AG04449 (cell line): ENCODE data around the gene CYP26A1.

Source experiments
- CTCF ChIA-PET: fragments of 350-600 bp; formaldehyde crosslinking; extraction: SDS; loops from one replicate; lab custom pipeline; 2021; ENCODE audit warnings: antibody characterized with exemption; lab: Yijun Ruan, JAX
- POLR2A ChIA-PET: fragments of 400-600, 350-600 bp; formaldehyde crosslinking; extraction: SDS; loops from one replicate; lab custom pipeline; 2020; ENCODE audit warnings: antibody characterized with exemption, inconsistent platforms; lab: Yijun Ruan, JAX
- DNase-seq: peaks from one replicate; pipeline ENCODE4 v3.0.0-alpha.2; 2010; ENCODE audit warnings: low read depth, low spot score
- H3K4me3 ChIP-seq: 2 replicates; pipeline ENCODE4 v1.5.1; 2011; ENCODE audit warnings: low read depth, mild to moderate bottlenecking, control low read depth, low read length
- TF ChIP-seq, protein P1 (sequence below): IDR thresholded peaks from one replicate; pipeline ENCODE4 v1.5.1; 2011; ENCODE audit warnings: mild to moderate bottlenecking, moderate library complexity, low read length, control low read depth, inconsistent platforms; ENCODE audit not compliant: insufficient read depth; ENCODE audit errors: missing control alignments

The CYP26A1 gene

DNA sequence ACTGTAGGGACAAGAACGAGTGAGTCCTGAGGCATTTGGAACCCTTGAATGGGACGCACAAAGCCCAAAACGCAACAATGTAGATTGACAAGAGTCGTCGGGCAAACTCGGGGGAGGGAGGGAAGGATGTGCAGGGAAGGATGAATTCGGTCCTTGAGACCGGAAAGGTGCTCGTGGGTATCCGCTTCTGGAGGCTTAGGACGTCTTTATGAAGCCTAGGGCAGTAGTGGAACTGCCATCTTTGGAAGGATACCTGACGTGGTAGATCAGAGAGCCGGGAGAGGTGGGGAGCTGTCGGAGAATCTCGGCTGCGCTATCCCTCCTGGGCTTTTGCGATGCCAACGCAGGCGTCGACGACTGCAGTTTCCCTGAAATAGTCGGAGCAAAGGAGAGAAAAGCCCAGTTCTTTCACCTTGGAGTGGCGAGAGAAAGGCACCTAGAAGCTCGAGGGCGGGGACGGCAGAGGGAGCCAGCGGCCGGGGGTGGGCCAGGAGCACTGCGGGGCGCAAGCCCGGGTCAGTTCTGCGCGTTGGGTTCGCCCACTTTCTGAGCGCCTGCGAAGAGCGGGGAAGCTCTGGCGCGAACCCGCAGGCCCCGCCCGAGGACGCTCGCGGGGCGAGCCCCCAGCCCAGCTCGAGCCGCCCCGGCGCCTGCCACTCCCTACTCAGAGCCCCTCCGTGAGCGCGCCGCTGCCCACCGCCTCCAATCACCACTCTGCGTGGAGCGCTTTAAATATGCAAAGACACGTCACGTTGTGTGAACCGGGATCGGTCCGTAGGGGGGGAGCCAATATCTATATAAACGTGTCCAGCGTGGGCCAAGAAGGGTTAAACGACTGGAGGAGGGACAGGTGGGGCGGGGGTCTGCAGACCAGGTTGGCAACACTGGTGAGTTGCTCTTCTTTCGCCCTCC, 13.5 kb upstream of the CYP26A1 start, which contains the start of gene CYP26C1:
TSS of gene CYP26C1 (plus strand) at position 824 of the 912 bp plus-strand sequence. CDS start 466 bp downstream, outside the sequence.
- DNase-seq = no peak
- TF ChIP-seq, protein P1, sequence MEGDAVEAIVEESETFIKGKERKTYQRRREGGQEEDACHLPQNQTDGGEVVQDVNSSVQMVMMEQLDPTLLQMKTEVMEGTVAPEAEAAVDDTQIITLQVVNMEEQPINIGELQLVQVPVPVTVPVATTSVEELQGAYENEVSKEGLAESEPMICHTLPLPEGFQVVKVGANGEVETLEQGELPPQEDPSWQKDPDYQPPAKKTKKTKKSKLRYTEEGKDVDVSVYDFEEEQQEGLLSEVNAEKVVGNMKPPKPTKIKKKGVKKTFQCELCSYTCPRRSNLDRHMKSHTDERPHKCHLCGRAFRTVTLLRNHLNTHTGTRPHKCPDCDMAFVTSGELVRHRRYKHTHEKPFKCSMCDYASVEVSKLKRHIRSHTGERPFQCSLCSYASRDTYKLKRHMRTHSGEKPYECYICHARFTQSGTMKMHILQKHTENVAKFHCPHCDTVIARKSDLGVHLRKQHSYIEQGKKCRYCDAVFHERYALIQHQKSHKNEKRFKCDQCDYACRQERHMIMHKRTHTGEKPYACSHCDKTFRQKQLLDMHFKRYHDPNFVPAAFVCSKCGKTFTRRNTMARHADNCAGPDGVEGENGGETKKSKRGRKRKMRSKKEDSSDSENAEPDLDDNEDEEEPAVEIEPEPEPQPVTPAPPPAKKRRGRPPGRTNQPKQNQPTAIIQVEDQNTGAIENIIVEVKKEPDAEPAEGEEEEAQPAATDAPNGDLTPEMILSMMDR = no peak
- POLR2A ChIA-PET = no interaction called here
- CTCF ChIA-PET = interaction anchor here (0.9 to 3.3 kb wide), 5 partner anchors 16 to 155 kb away, joined by 3 to 10 read pairs (median 4); no protein-coding TSS in a partner anchor
- H3K4me3 ChIP-seq = no peak within 1 kb of the TSS

DNA sequence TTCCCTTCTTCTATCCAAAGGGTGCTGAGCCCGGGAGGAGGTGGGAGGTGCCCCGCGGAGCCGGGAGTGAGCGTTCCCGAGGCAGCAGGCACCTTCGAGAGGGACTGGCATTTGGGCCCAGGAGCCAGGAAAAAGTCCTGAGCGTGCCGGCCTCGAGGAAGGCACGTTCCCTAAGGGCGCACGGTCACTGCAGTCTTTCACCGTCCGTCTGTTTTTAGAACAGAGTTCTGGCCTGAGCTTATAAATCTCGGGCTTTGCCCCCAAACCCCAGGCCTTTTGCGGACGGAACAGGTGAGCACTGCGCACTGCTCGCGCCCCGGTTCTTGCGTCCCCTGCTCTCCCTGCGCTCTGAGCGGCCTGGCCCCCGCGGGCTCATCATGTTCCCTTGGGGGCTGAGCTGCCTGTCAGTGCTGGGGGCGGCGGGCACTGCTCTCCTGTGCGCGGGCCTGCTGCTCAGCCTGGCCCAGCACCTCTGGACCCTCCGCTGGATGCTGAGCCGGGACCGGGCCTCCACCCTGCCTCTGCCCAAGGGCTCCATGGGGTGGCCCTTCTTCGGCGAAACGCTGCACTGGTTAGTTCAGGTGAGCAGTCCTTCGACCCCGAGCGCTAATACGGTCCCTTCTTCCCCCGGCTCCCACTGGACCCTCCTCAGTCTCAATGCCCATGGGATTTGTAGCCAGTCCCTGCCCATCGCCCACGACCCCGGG, 12.7 kb upstream of the CYP26A1 start:
- H3K4me3 ChIP-seq = no peak overlapping the region
- POLR2A ChIA-PET = no interaction called here
- CTCF ChIA-PET = interaction anchor here (0.9 to 3.3 kb wide), 10 partner anchors 8 to 451 kb away, joined by 3 to 10 read pairs (median 4); no protein-coding TSS in a partner anchor
- DNase-seq = no peak
- TF ChIP-seq, protein P1 = no peak

- ChIA-PET POLR2A (no interaction called here), CTCF (interaction anchor here (0.6 to 3.3 kb wide), 16 partner anchors 9 to 450 kb away, joined by 3 to 10 read pairs (median 4); partner anchors contain the start of gene CYP26A1)
- DNase-seq = no peak
- peak overlapping the region; percentile 50 for H3K4me3 ChIP-seq
- TF ChIP-seq, protein P1 = no peak
Measured at GRCh38 chr10:93061594-93062513, 11.8 kb upstream of the CYP26A1 start.

DNA sequence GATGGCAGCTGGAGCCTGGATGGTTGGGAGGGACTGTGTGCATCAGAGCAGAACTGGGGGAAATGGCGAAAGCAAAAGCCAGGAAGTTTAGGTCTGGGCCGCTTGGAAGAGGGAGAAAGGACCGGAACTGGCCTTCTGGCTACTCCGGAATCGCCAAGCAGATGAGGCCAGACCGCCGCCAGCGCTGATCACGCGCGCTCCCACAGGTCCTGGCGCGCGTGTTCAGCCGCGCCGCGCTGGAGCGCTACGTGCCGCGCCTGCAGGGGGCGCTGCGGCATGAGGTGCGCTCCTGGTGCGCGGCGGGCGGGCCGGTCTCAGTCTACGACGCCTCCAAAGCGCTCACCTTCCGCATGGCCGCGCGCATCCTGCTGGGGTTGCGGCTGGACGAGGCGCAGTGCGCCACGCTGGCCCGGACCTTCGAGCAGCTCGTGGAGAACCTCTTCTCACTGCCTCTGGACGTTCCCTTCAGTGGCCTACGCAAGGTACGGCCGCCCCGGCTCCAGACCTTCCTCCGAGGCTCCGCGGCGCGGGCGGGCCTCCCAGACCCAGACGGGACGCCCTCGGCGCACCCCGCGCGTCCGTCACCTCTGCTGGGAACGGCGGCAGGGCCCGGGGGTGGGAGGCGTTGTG, 11.1 kb upstream of the CYP26A1 start:
- CTCF ChIA-PET = interaction anchor here (0.7 to 3.3 kb wide), 13 partner anchors 9 to 444 kb away, joined by 3 to 10 read pairs (median 5); partner anchors contain the start of gene CYP26A1
- TF ChIP-seq, protein P1 = peak; percentile 62
- POLR2A ChIA-PET = no interaction called here
- peak overlapping the region; percentile 50 for H3K4me3 ChIP-seq
- DNase-seq = no peak
